Measurements from ENCODE around the gene EPS8L2.
"Not testable (repeated sequence)": the region's sequence is repeated elsewhere in the genome, so short reads cannot be mapped to it uniquely, and the experiment has no call there.

EPS8L2 gene

DNA sequence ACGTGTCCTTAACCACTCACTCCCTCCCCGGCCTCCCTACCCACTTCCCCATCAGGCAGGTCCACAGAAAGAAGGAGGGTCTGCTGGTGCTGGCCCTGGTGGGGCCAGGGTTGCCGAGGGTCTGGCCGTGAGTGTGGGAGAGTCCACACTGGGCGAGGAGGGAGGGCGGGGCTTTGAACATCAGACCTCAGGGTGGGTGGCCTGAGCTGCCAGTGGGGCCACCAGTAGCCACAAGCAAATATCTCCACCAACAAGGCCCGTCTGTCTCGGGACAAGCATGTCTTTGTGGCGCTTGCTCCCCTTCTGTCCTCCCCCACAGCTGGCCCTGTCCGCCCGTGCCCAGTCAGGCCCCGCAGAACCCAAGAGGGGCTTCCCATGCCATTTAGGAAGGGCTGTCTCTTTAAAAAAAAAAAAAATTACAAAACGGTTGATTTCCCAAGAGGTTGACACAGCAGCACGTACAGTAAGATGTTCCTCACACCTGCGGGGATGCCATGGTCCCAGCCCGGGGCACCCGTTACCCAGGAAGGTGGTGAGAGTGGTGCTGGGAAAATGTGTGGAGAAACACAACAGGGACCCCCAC lies 23.6 kb downstream of the EPS8L2 start:
- in situ Hi-C loops (cut with MboI; ENCODE audit: low pct_unique_long_range_greater_than_20kb, low sequenced_read_pairs, unreplicated experiment): no loop called here
- TF ChIP-seq, protein P1, sequence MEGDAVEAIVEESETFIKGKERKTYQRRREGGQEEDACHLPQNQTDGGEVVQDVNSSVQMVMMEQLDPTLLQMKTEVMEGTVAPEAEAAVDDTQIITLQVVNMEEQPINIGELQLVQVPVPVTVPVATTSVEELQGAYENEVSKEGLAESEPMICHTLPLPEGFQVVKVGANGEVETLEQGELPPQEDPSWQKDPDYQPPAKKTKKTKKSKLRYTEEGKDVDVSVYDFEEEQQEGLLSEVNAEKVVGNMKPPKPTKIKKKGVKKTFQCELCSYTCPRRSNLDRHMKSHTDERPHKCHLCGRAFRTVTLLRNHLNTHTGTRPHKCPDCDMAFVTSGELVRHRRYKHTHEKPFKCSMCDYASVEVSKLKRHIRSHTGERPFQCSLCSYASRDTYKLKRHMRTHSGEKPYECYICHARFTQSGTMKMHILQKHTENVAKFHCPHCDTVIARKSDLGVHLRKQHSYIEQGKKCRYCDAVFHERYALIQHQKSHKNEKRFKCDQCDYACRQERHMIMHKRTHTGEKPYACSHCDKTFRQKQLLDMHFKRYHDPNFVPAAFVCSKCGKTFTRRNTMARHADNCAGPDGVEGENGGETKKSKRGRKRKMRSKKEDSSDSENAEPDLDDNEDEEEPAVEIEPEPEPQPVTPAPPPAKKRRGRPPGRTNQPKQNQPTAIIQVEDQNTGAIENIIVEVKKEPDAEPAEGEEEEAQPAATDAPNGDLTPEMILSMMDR (IDR thresholded peaks at IDR 0.05; ENCODE audit: extremely low read depth, insufficient read depth, missing control alignments): no peak
- no peak for DNase-seq (ENCODE audit: low spot score)

DNA sequence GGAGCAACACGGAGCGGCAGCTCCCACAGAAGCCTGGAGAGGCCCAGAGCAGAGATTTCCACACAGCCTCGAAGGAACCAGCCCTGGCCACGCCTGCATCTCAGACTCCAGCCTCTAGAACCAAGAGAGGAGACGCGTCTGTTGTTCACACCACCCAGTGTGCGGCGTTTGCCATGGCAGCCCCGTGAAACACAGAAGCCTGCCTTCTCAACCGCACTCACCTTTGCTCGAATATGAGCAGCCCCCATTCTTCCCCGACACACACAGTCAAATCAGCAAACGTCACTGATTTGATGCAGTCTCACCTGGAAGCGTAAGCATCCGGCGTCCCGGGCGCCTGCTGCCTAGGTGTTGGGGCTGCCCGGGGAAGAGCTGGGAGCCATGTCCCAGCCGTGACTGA lies 27.0 kb downstream of the EPS8L2 start:
- TF ChIP-seq, protein P1 (IDR thresholded peaks at IDR 0.05; ENCODE audit: extremely low read depth, insufficient read depth, missing control alignments): no peak
- no peak for DNase-seq (ENCODE audit: low spot score)
- in situ Hi-C loops (cut with MboI; ENCODE audit: low pct_unique_long_range_greater_than_20kb, low sequenced_read_pairs, unreplicated experiment): no loop called here

DNA sequence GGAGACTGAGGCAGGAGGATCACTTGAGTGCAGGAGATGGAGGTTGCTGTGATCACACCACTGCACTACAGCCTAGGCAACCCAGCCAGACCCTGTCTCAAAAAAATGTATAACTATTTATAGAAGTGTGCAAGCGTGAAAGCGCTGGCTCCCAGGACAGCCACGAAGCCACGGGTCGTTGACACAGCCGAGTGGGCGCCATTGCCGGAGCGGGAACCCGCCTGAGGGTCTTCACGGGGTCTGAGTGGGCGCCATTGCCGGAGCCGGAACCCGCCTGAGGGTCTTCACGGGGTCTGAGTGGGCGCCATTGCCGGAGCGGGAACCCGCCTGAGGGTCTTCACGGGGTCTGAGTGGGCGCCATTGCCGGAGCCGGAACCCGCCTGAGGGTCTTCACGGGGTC lies 28.5 kb downstream of the EPS8L2 start:
- DNase-seq (ENCODE audit: low spot score); in situ Hi-C loops (cut with MboI; ENCODE audit: low pct_unique_long_range_greater_than_20kb, low sequenced_read_pairs, unreplicated experiment): not testable (repeated sequence)

DNA sequence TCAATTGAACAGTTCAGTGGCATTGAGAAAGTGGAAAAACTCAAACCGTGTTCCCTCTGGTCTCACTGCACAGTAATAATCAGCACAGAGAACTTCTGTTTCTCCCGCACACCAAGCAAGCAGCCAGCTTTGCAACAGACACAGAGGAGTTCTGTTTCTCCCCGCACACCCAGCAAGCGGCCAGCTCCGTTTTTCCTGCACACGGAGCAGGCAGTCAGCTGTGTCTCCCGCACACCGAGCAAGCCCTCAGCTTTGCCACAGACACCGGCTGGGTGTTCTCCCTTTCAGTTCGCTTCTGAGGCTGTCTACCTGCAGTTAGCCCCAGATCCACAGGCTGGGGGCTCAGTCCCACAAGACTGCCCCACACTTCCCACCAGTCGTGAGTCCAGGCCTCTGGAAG lies 31.3 kb downstream of the EPS8L2 start:
- DNase-seq (ENCODE audit: low spot score): no peak
- in situ Hi-C loops (cut with MboI; ENCODE audit: low pct_unique_long_range_greater_than_20kb, low sequenced_read_pairs, unreplicated experiment): no loop called here

DNA sequence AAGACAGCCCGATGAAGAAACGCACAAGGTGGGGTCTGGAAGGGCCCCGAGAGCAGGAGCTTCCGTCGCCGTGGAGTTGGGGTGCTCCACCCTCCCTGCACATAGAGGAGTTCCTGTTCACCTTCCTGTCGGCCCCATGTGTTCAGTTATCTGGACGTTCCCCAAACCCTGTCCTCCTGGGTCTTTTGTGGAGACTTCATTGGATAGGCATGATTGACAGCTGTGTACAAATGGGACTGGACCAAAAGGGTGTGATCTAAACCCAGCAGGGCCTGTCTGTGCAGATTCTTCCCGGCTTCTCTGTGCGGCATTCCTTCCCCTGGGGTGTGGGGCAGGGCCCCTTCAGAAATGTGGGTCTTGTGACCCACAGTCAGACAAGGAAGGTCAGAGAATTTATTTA lies 31.9 kb downstream of the EPS8L2 start:
- in situ Hi-C loops (cut with MboI; ENCODE audit: low pct_unique_long_range_greater_than_20kb, low sequenced_read_pairs, unreplicated experiment): not testable (repeated sequence)

More for the DNA sequence above, 31.3 kb downstream of the EPS8L2 start:
- TF ChIP-seq, protein P1 (IDR thresholded peaks at IDR 0.05; ENCODE audit: extremely low read depth, insufficient read depth, missing control alignments): no peak

DNA sequence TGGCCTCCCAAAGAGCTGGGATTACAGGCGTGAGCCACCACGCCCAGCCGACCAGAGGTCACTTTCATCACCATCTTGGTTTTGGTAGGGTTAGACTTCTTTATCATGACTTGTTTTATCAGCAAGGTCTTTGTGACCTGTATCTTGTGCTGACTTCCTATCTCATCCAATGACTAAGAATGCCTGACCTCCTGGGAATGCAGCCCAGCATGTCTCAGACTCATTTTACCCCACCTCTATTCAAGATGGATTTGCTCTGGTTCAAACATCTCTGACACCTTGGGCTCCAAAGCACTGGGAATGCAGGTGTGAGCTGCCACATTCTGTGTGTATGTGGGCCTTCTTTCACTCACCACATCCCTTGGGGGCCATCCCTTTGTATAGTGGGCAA lies 36.1 kb downstream of the EPS8L2 start:
- TF ChIP-seq, protein P1 (IDR thresholded peaks at IDR 0.05; ENCODE audit: extremely low read depth, insufficient read depth, missing control alignments): no peak
- in situ Hi-C loops (cut with MboI; ENCODE audit: low pct_unique_long_range_greater_than_20kb, low sequenced_read_pairs, unreplicated experiment): no loop called here
- DNase-seq (ENCODE audit: low spot score): no peak

More for the DNA sequence above, 31.9 kb downstream of the EPS8L2 start:
- DNase-seq (ENCODE audit: low spot score): not testable (repeated sequence)

DNA sequence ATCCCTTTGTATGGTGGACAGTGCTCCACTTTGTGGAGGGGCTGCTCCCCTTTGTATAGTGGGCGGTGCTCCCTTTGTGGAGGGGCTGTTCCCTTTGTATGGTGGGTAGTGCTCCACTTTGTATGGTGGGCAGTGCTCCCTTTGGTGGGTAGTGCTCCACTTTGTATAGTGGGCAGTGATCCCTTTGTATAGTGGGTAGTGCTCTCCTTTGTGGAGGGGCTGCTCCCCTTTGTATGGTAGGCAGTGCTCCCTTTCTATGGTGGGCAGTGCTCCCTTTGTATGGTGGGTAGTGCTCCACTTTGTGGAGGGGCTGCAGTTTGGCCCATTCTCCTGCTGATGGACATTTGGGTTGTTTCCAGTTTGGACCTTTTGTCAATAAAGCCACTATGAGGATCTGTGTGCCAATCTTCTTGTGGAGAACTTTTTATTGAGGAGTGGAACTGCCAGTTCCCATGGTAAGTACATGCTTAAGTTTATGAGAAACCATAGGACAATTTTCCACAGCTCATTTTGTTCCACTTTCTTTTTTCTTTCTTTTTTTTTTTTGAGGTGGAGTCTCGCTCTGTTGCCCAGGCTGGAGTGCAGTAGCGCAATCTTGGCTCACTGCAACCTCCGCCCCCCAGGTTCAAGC lies 36.7 kb downstream of the EPS8L2 start:
- no peak for DNase-seq (ENCODE audit: low spot score)
- TF ChIP-seq, protein P1 (IDR thresholded peaks at IDR 0.05; ENCODE audit: extremely low read depth, insufficient read depth, missing control alignments): no peak
- in situ Hi-C loops (cut with MboI; ENCODE audit: low pct_unique_long_range_greater_than_20kb, low sequenced_read_pairs, unreplicated experiment): no loop called here
